Activated naive CD4-positive, alpha-beta T cell treated with anti-CD3 and anti-CD28 coated beads, Interleukin-2, amount 10 ng/mL, durations not matched to agents 7 days and 5 days (primary cell): ENCODE measurements around the gene SLC22A17.

Experiments used
- CTCF ChIA-PET: fragments of 350-600 bp; sonication (Branson Sonifier 250); formaldehyde crosslinking; loops from one replicate; lab custom pipeline; 2021; ENCODE audit warnings: antibody characterized with exemption; lab: Charles Lee
- DNase-seq: peaks from one replicate; pipeline ENCODE4 v3.0.0-alpha.2; 2020
- H3K27ac Mint-ChIP-seq: one replicate; pipeline ENCODE4 v1.8.0; 2021; ENCODE audit warnings: mild to moderate bottlenecking, moderate library complexity, mixed read lengths
- H3K27me3 Mint-ChIP-seq: one replicate; pipeline ENCODE4 v1.8.0; 2021; ENCODE audit warnings: mild to moderate bottlenecking, mixed read lengths
- H3K36me3 Mint-ChIP-seq: one replicate; pipeline ENCODE4 v1.8.0; 2021; ENCODE audit warnings: mixed read lengths
- H3K4me1 Mint-ChIP-seq: one replicate; pipeline ENCODE4 v1.8.0; 2021; ENCODE audit warnings: mixed read lengths
- H3K4me3 Mint-ChIP-seq: one replicate; pipeline ENCODE4 v1.8.0; 2021; ENCODE audit warnings: mild to moderate bottlenecking, moderate library complexity, mixed read lengths
- H3K9me3 Mint-ChIP-seq: one replicate; pipeline ENCODE4 v1.8.0; 2021; ENCODE audit warnings: mixed read lengths

The SLC22A17 gene

GRCh38 chr14:23353433-23353780, 720 bp upstream of the SLC22A17 start:
- no peak overlapping the region for H3K27ac Mint-ChIP-seq
- peak overlapping the region; percentile 64 for H3K4me3 Mint-ChIP-seq
- no peaks in the 10 kb centered on the region for H3K36me3 Mint-ChIP-seq
- no peak for DNase-seq
- H3K27me3 Mint-ChIP-seq, result peaks cover 74% of the 10 kb centered on the region
- no peaks in the 10 kb centered on the region for H3K9me3 Mint-ChIP-seq
- peaks cover 9% of the 10 kb centered on the region for H3K4me1 Mint-ChIP-seq
- CTCF ChIA-PET, result interaction anchor here (1.9 kb wide), 1 partner anchor 16 kb away, joined by 8 read pairs; no protein-coding TSS in a partner anchor

DNA sequence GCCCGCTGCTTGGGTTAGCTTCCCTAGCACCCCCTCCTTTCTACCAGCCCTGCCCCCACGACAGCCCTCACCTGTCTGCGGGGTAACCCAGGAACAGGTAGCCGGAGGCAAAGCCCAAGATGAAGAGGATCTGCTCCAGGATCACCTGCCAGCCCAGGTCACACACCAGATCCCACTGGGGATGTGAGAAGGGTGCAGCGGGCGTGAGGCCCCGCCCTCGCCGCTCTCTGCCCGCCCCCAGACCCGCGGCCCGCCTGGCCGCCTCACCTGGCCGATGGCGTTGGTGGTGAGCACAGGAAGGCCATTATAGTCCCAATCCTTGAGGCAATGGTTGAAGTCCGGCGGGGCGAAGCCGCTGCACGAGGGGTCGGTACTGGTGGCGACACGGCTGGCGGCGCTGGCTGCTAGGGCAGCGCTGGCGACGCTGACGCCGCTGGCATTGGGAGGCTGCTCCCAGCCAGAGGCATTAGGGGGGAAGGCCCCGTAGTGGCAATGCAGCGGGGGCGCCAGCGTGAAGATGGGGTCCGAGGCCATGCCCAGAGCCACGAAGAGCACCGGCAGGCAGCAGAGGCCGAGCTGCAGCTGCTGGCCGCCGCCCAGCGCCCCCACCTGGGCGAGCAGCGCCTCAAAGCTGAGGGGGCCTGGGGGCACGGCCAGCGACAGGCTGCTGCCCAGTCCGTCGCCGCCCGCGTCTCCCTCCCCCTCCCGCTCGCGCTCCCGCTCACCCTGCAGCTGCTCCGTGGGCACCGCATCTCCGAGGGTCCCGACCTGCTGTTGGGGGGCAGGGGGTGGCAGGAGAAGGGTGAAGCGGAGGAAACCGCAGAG, 794 bp downstream of the SLC22A17 start:
- H3K9me3 Mint-ChIP-seq, result no peaks in the 10 kb centered on the region
- H3K4me3 Mint-ChIP-seq, result peak overlapping the region; percentile 64
- H3K27me3 Mint-ChIP-seq, result peaks cover 66% of the 10 kb centered on the region
- H3K4me1 Mint-ChIP-seq, result peaks cover 9% of the 10 kb centered on the region
- no peaks in the 10 kb centered on the region for H3K36me3 Mint-ChIP-seq
- no peak for DNase-seq
- CTCF ChIA-PET, result interaction anchor here (0.7 to 2.0 kb wide), 5 partner anchors 10 to 28 kb away, joined by 3 to 8 read pairs (median 5); no protein-coding TSS in a partner anchor
- no peak overlapping the region for H3K27ac Mint-ChIP-seq

DNA sequence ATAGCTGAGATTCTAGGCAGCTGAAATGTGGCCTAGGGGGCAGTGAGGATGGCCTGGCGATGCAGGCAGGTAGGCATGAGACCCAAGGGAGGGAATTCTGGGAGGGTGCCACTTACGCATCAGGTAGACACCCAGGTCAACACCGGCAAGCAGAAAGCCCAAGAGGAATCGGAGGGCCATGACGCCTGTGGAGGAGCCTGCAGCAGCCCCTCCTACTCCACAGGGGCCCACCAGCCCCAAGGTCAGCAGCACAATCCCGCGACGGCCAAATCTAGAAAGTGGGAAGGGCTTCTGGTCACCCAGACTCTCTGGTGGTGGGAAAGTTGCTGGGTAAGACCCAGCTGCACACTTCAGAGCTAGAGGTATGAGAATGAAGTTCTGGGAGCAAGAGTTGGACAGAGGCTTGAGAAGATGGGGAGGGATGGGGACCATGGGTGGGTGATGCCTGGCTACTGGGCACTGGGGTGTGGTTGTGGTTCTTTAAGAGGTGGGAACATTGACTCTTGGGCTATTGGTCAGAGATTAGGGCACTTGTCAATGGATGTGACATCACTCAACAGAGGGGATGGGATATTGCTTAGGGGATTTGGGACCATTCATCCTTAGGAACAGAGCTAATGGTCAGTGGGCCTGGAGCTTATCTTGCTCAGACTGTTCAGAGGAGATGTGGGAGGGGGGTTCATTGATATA, 3.4 kb downstream of the SLC22A17 start:
- Mint-ChIP-seq H3K4me1 (peaks cover 9% of the 10 kb centered on the region), H3K9me3 (no peaks in the 10 kb centered on the region), H3K36me3 (no peaks in the 10 kb centered on the region), H3K27ac (no peak overlapping the region), H3K4me3 (no peak overlapping the region), H3K27me3 (peaks cover 47% of the 10 kb centered on the region)
- DNase-seq, result no peak
- CTCF ChIA-PET, result interaction anchor here (2.0 kb wide), 1 partner anchor 30 kb away, joined by 5 read pairs; no protein-coding TSS in a partner anchor

GRCh38 chr14:23348297-23348655, 4.4 kb downstream of the SLC22A17 start:
- Mint-ChIP-seq H3K4me3 (no peak overlapping the region), H3K27ac (no peak overlapping the region), H3K36me3 (no peaks in the 10 kb centered on the region), H3K4me1 (peaks cover 9% of the 10 kb centered on the region), H3K27me3 (peaks cover 37% of the 10 kb centered on the region), H3K9me3 (no peaks in the 10 kb centered on the region)
- CTCF ChIA-PET, result interaction anchor here (1.2 kb wide), 1 partner anchor 12 kb away, joined by 3 read pairs; no protein-coding TSS in a partner anchor
- DNase-seq, result no peak

DNA sequence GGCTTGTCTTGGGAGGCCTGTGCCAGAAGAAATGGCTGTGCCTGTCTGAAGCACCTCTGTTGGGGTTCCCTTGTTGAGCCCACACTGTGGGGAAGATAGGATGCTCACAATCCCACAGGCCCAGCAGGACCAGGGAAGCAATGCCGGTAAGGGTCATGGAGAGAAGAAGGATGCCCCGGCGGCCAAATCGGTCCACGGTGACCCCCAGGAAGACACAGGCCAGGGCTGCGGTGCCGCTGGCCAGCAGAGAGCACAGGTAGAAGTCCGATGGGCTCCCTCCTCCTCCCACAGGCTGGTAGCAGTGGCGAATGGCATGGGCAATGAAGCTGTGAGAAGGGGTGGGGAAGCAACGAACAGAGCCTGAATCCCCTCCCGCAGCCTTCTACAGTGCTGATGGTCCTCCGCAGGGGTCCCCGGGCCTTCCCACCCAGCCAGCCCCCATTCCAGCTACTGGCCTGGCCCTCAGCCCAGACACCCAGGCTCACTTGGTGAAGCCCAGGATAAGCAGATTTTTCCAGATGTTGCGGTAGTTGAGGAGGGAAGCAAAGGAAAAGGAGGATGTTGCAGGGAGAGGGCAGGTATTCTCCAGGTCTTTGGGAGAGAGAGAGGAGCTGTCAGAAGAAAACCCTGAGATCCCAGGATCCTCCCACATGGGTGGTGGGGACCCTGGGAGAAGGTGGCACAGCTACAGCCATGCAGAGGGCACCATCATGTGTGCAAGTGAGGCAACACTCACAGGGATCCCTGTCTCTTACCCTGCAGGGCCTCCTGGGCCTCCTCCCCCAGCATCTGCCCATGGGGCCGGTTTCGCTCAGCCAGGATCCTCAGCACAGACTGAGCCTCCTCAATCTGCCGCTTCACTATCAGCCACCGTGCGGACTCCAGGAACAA, 5.0 kb downstream of the SLC22A17 start:
- Mint-ChIP-seq H3K36me3 (no peaks in the 10 kb centered on the region), H3K4me1 (peaks cover 4% of the 10 kb centered on the region), H3K27ac (no peak overlapping the region), H3K9me3 (no peaks in the 10 kb centered on the region), H3K4me3 (no peak overlapping the region), H3K27me3 (peaks cover 31% of the 10 kb centered on the region)
- CTCF ChIA-PET, result interaction anchor here (1.2 kb wide), 1 partner anchor 13 kb away, joined by 3 read pairs; no protein-coding TSS in a partner anchor
- DNase-seq, result no peak

- H3K27ac Mint-ChIP-seq, result no peak overlapping the region
- H3K9me3 Mint-ChIP-seq, result no peaks in the 10 kb centered on the region
- CTCF ChIA-PET, result no interaction called here
- no peaks in the 10 kb centered on the region for H3K36me3 Mint-ChIP-seq
- peaks cover 4% of the 10 kb centered on the region for H3K4me1 Mint-ChIP-seq
- H3K27me3 Mint-ChIP-seq, result peaks cover 30% of the 10 kb centered on the region
- no peak for DNase-seq
- no peak overlapping the region for H3K4me3 Mint-ChIP-seq
Observed at GRCh38 chr14:23346693-23347405, 5.8 kb downstream of the SLC22A17 start.

- Mint-ChIP-seq H3K4me1 (peaks cover 1% of the 10 kb centered on the region), H3K9me3 (no peaks in the 10 kb centered on the region), H3K36me3 (no peaks in the 10 kb centered on the region), H3K27ac (no peak overlapping the region), H3K4me3 (no peak overlapping the region), H3K27me3 (peaks cover 26% of the 10 kb centered on the region)
- DNase-seq, result no peak
- CTCF ChIA-PET, result interaction anchor here (1.1 kb wide), 1 partner anchor 30 kb away, joined by 4 read pairs; the partner anchor contains the start of gene CMTM5
Observed at GRCh38 chr14:23345987-23346692, 6.5 kb downstream of the SLC22A17 start.

DNA sequence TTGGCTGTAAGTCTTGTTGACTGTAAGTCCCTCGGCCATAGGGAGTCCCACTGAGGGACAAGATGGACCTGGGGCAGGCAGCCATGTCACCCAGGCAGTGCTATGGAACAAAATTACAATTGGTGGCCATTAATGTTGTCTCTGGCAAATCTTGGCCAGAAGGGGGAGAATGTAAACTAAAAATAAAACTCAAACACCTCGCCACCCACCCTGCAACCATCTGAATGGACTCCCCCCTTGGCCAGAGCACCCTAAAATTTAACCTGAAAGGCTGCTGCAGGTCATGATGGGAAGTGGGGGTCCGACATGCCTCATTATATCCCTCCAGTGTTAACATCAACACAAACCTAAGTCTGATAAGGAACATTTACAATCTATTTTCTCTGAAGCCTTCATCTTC, 8.2 kb downstream of the SLC22A17 start:
- DNase-seq, result no peak
- Mint-ChIP-seq H3K4me1 (no peaks in the 10 kb centered on the region), H3K27ac (no peak overlapping the region), H3K27me3 (peaks cover 15% of the 10 kb centered on the region), H3K9me3 (no peaks in the 10 kb centered on the region), H3K36me3 (no peaks in the 10 kb centered on the region), H3K4me3 (no peak overlapping the region)
- CTCF ChIA-PET, result no interaction called here

DNA sequence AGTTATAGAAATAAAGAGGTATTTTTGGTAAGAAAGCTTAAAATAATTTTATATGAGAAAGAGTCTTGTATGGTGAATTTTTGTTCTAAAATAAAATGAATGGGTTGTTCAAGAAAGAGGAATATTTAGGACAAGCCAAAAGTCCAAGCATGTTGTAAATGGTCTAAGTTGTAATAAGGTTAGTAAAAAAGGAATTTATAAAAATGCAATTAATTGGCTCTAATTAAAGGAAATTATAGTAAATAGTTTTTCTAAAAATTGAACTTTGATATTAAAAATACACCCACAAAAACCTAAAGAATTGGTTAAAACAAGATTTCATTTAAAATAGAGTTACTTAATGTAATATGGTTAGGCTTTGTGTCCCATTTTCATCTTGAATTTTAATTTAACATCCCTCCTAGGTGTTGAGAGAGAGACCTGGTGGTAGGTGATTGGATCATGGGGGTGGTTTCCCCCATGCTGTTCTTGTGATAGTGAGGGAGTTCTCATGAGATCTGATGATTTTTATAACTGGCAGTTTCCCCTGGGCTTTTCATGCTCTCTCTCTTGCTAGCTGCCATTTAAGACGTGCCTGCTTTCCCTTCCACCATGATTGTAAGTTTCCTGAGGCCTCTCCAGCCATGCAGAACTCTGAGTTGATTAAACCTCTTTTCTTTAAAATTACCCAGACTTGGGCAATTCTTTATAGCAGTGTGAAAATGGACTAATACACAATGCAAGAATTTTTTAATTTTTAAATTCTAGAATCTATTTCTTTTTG, 13.0 kb downstream of the SLC22A17 start:
- CTCF ChIA-PET, result no interaction called here

GRCh38 chr14:23335623-23336022, 17.1 kb downstream of the SLC22A17 start:
- no peaks in the 10 kb centered on the region for H3K36me3 Mint-ChIP-seq
- peaks cover 20% of the 10 kb centered on the region for H3K27me3 Mint-ChIP-seq
- H3K27ac Mint-ChIP-seq, result no peak overlapping the region
- CTCF ChIA-PET, result interaction anchor here (1.2 to 1.4 kb wide), 2 partner anchors 43 to 45 kb away, joined by 3 to 4 read pairs; no protein-coding TSS in a partner anchor
- no peaks in the 10 kb centered on the region for H3K4me1 Mint-ChIP-seq
- no peak overlapping the region for H3K4me3 Mint-ChIP-seq
- no peak for DNase-seq
- peaks cover 3% of the 10 kb centered on the region for H3K9me3 Mint-ChIP-seq

More for the DNA sequence above, 13.0 kb downstream of the SLC22A17 start:
- Mint-ChIP-seq H3K9me3 (peaks cover 3% of the 10 kb centered on the region), H3K27ac (no peak overlapping the region), H3K4me1 (no peaks in the 10 kb centered on the region), H3K4me3 (no peak overlapping the region), H3K36me3 (no peaks in the 10 kb centered on the region), H3K27me3 (peaks cover 26% of the 10 kb centered on the region)
- DNase-seq, result no peak

GRCh38 chr14:23327947-23328744, 24.5 kb downstream of the SLC22A17 start:
- Mint-ChIP-seq H3K27me3 (peaks cover 4% of the 10 kb centered on the region), H3K4me1 (peaks cover 4% of the 10 kb centered on the region), H3K9me3 (no peaks in the 10 kb centered on the region), H3K36me3 (peaks cover 24% of the 10 kb centered on the region), H3K27ac (no peak overlapping the region), H3K4me3 (no peak overlapping the region)
- peak; percentile 73 for DNase-seq
- CTCF ChIA-PET, result interaction anchor here (1.3 to 3.8 kb wide), 4 partner anchors 32 to 140 kb away, joined by 5 to 33 read pairs (median 18); no protein-coding TSS in a partner anchor
